Retinal pigment epithelial cell (primary cell): ENCODE results near the gene GLIPR1.

Source experiments
- DNase-seq: peaks from one replicate; pipeline ENCODE4 v3.0.0-alpha.2; 2010; ENCODE audit warnings: low read depth
- H3K4me3 ChIP-seq: 2 replicates; pipeline ENCODE4 v1.5.1; 2011; ENCODE audit warnings: mild to moderate bottlenecking, low read length, control low read depth, moderate library complexity
- TF ChIP-seq, protein P1 (sequence below): conservative IDR thresholded peaks from 2 replicates; pipeline ENCODE4 v1.5.1; 2011; ENCODE audit warnings: low read depth, low read length, control low read depth, inconsistent platforms

The GLIPR1 gene

DNA sequence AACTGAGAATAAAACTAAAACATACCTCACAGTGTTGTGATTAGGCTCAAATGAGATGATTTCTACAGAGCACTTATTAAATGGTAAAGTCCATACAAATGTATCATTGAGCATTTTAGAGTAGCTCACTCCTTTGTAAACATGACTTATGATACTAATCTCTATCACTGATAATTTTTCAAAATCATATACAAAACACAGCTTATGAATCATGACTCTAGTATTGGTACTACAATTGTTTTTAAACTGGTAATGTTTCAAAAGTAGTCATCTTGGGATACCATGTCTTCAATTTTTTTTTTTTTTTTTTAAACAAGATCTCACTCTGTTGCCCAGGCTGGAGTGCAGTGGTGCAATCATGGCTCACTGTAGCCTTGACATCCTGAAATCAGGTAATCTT, 70.9 kb downstream of the GLIPR1 start:
- TF ChIP-seq, protein P1, sequence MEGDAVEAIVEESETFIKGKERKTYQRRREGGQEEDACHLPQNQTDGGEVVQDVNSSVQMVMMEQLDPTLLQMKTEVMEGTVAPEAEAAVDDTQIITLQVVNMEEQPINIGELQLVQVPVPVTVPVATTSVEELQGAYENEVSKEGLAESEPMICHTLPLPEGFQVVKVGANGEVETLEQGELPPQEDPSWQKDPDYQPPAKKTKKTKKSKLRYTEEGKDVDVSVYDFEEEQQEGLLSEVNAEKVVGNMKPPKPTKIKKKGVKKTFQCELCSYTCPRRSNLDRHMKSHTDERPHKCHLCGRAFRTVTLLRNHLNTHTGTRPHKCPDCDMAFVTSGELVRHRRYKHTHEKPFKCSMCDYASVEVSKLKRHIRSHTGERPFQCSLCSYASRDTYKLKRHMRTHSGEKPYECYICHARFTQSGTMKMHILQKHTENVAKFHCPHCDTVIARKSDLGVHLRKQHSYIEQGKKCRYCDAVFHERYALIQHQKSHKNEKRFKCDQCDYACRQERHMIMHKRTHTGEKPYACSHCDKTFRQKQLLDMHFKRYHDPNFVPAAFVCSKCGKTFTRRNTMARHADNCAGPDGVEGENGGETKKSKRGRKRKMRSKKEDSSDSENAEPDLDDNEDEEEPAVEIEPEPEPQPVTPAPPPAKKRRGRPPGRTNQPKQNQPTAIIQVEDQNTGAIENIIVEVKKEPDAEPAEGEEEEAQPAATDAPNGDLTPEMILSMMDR: no peak
- no peak for DNase-seq
- H3K4me3 ChIP-seq: no peak overlapping the region

DNA sequence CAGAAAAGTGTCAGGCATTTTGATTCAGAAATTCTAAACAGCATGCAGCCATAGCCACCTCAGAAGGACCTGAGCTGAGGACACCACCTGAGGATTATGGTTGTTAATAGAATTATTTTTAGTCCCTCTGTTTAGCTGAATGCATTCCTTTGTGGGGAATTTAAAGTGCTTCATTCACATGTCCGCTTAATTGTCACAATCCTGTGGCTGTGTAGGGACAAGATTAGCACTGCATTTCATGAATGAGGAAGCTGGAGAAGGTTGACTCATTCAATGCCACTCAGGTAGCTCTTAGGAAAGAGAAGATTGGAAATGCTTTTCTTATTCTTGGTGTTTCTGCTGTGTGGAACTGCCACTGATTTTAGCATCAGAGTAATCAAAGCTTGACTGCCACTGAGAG, 72.8 kb downstream of the GLIPR1 start:
- H3K4me3 ChIP-seq: no peak overlapping the region
- peak; percentile 61 for DNase-seq
- TF ChIP-seq, protein P1: no peak
